Lower leg skin (tissue), 4 donors: ENCODE data around the gene SOCS1. TPM values are rescaled to one million over a fixed set of nuclear protein-coding genes. Genes with fewer than 3 reads are reported as not detected.

Experiments
- DNase-seq, 2 donors: peaks; one replicate each; pipeline ENCODE4 v3.0.0-alpha.2; 2019; ENCODE audit warnings: low spot score in 2 of 2
- H3K4me3 ChIP-seq: fragments of 200-600 bp; sonication (generic); 2 replicates; pipeline ENCODE4 v1.5.1; 2017; ENCODE audit warnings: mild to moderate bottlenecking, low read depth; ENCODE audit not compliant: poor library complexity, severe bottlenecking
- POLR2A ChIP-seq, 2 donors: fragments of 450-650 bp; IDR thresholded peaks; one replicate each; pipeline ENCODE4 v1.6.1; 2016 to 2017; ENCODE audit warnings: antibody characterized with exemption in 2 of 2, mild to moderate bottlenecking in 1 of 2, moderate library complexity in 1 of 2
- WGBS, 2 donors: methylation state at CpG; one replicate each; pipeline ENCODE4 v1.1.5; 2018; 5-methylcytosine and 5-hydroxymethylcytosine counted together
- intact Hi-C: fragments of 100-400 bp; cut with DNase I; formaldehyde crosslinking; loops from one replicate; pipeline ENCODE4 v1.15.0; 2023; ENCODE audit warnings: low total_unique reads
- total RNA-seq, 4 donors: library from RNA; depleted of rRNA; stranded (reverse); fragments of >200 nt; gene quantifications; one replicate each; pipeline ENCODE4 v1.1.0, GENCODE V29; 2016
- TF ChIP-seq, protein P1 (sequence below), 3 donors: fragments of 450-650 bp; IDR thresholded peaks; one replicate each; pipeline ENCODE4 v1.5.1; 2016; ENCODE audit warnings: antibody characterized with exemption in 3 of 3, mild to moderate bottlenecking in 3 of 3, moderate library complexity in 2 of 3

The SOCS1 gene
- total RNA-seq, 4 donors from 2014 or later: 7.7 to 20.6 (median 10.1) TPM

DNA sequence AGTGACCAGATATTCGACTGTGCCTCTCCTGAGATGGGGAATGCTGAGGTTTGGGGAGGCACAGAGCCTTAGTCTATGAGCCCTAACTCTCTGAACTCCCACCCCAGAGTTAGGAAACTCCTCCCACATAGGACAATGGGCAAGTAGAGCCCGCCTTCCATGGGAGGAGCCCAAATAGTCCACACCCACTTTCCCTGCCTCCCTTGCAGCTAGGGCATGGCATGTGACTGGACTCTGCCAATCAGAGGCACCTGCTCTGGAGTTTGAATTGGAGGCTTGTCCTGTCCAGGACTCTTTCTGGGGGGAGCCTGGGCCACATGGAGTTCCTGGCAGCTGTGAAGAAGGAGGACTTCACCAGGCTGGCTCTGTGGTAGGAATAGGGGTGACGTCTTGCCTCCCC lies 48.4 kb downstream of the SOCS1 start:
- DNase-seq: no peak
- intact Hi-C loops: no loop called here
- TF ChIP-seq POLR2A (IDR thresholded peaks at IDR 0.05): no peak
- TF ChIP-seq, protein P1, sequence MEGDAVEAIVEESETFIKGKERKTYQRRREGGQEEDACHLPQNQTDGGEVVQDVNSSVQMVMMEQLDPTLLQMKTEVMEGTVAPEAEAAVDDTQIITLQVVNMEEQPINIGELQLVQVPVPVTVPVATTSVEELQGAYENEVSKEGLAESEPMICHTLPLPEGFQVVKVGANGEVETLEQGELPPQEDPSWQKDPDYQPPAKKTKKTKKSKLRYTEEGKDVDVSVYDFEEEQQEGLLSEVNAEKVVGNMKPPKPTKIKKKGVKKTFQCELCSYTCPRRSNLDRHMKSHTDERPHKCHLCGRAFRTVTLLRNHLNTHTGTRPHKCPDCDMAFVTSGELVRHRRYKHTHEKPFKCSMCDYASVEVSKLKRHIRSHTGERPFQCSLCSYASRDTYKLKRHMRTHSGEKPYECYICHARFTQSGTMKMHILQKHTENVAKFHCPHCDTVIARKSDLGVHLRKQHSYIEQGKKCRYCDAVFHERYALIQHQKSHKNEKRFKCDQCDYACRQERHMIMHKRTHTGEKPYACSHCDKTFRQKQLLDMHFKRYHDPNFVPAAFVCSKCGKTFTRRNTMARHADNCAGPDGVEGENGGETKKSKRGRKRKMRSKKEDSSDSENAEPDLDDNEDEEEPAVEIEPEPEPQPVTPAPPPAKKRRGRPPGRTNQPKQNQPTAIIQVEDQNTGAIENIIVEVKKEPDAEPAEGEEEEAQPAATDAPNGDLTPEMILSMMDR (IDR thresholded peaks at IDR 0.05): no peak
- H3K4me3 ChIP-seq: no peak overlapping the region
- WGBS, 2 donors: 96 to 97% methylated on average over 3 of the region's 3 CpGs

DNA sequence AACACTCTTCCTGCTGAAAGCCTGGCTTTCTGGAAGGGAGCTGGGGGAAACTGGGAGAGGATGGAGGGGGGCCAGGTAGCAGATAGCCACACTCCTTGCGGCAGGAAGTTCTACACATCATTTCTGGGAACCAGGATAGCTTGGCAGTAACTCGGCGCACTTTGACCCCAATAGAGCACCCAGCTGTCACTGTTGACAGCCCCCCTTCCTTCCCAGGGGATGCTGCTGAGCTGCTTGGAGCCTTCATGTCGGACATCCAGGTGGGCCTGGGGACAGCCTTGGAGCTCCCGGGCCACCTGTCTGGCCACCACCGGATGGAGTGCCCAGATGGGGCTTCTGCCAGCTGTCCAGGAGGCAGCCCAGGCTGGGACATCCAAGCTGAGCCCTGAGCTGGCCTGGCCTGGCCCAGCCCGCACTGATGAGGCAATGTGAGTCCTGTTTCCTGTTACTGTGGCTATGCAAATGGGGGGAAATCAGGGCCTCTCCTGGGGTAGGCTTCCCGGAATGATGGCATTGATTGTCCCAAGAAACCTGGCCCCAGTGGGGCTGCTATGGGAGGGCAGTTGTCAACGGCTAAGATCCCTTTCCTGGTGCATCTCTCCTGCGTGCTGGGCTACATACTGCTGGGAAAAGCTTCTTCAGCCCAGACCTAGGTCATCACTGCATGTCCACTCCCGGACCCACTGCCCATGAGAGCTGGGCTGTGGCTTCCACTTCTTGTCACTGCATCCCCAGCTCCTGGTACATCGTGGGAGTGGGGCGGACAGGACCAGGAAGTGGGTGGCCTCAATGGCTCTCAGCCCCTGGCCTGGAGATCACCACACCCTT lies 50.0 kb downstream of the SOCS1 start:
- intact Hi-C loops: no loop called here
- WGBS, 2 donors: 68 to 77% methylated on average over 9 to 11 of the region's 13 CpGs

DNA sequence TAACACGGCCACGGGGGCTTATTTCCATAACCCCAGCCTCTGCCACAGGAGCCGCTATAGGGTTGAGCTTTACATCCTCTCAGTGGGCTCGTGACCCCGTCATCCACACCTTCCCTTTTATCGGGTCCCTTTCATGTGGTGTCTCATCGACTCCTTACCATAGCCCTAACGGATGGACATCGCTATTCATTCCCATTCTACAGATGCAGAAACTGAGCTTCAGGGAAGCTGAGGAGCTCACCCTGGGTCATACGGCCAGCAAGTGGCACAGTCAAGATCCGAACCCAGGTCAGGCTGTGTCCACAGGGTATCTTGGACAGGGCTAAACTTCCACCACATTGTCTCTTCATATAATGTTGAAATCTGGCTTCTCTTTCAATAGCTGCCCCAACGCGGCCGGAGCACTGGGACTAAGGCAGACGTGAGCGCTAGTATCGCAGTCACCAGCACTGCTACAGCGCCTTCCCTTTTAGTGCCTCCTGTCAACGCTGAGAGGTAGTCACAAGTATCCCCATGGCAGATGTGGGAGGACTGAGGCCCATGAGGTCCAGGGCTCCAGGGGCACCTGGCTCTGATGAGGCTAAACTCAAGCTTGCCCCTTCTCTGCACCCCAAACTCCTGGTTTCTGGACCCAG lies 50.8 kb downstream of the SOCS1 start:
- DNase-seq: no peak
- intact Hi-C loops: no loop called here
- WGBS, 2 donors: 88 to 89% methylated on average over 19 of the region's 19 CpGs
- H3K4me3 ChIP-seq: no peak overlapping the region
- TF ChIP-seq POLR2A (IDR thresholded peaks at IDR 0.05): no peak
- TF ChIP-seq, protein P1 (IDR thresholded peaks at IDR 0.05): no peak

More for the DNA sequence above, 50.0 kb downstream of the SOCS1 start:
- no peak overlapping the region for H3K4me3 ChIP-seq
- DNase-seq: no peak
- no peak for TF ChIP-seq POLR2A (IDR thresholded peaks at IDR 0.05)
- TF ChIP-seq, protein P1 (IDR thresholded peaks at IDR 0.05): no peak

DNA sequence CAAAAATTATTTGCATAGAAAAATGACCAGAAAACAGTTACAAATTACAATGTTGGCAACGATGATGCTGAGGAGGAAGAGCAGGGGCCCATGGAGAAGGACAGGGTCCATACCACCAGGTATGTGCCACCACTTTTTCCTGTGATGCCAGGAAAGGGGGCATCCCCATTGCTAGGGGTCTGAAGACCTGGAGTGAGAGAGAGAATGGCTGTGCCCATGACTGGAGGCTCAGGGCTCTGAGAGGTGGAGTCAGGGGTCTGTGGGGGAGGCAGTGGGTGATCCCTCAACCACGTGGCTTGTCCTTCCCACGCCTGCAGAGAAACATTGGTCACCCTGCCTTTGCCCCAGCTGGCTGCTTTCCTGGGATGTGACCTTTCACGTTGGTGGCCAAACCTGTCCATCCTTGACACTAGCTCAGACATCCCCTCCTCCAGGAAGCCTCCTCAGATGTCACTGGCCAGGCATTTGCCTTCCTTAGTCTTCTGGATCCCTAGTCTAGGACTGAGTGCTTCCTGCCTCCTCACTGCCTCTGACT lies 51.4 kb downstream of the SOCS1 start:
- intact Hi-C loops: no loop called here
- no peak for TF ChIP-seq POLR2A (IDR thresholded peaks at IDR 0.05)
- TF ChIP-seq, protein P1 (IDR thresholded peaks at IDR 0.05): no peak
- DNase-seq: no peak
- 69 to 82% methylated on average over 4 of the region's 4 CpGs for WGBS, 2 donors
- H3K4me3 ChIP-seq: no peak overlapping the region

Other genes with a start within 250 kb of the SOCS1 start
- not detected for gene TNP2, start 13.1 kb upstream of the SOCS1 start, total RNA-seq
- not detected for gene PRM3, start 17.4 kb upstream of the SOCS1 start, total RNA-seq
- 1 to 10 TPM in 1 of 4 donors, not detected in 3; 2.3 TPM for gene PRM2, start 20.3 kb upstream of the SOCS1 start, total RNA-seq
- gene PRM1, start 25.1 kb upstream of the SOCS1 start, total RNA-seq: not detected
- 10 to 100 TPM in 1 of 4 donors, 1 to 10 TPM in 3; 5.9 to 12.7 (median 7.9) TPM for gene RMI2, start 89.3 kb upstream of the SOCS1 start, total RNA-seq